ENCODE results near the gene DNAJB4.

GRCh38 chr1:78035121-78035520 is 30.4 kb downstream of the DNAJB4 start:
- TF ChIP-seq, protein P1, sequence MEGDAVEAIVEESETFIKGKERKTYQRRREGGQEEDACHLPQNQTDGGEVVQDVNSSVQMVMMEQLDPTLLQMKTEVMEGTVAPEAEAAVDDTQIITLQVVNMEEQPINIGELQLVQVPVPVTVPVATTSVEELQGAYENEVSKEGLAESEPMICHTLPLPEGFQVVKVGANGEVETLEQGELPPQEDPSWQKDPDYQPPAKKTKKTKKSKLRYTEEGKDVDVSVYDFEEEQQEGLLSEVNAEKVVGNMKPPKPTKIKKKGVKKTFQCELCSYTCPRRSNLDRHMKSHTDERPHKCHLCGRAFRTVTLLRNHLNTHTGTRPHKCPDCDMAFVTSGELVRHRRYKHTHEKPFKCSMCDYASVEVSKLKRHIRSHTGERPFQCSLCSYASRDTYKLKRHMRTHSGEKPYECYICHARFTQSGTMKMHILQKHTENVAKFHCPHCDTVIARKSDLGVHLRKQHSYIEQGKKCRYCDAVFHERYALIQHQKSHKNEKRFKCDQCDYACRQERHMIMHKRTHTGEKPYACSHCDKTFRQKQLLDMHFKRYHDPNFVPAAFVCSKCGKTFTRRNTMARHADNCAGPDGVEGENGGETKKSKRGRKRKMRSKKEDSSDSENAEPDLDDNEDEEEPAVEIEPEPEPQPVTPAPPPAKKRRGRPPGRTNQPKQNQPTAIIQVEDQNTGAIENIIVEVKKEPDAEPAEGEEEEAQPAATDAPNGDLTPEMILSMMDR (IDR thresholded peaks at IDR 0.05) = no peak
- TF ChIP-seq EZH2 (IDR thresholded peaks at IDR 0.05; ENCODE audit: borderline replicate concordance, insufficient read depth, low read depth, low read length, poor library complexity, severe bottlenecking) = no peak

Data from B cell (primary cell).